K562 (cell line): ENCODE measurements around the gene CCDC70.

Experiments
- CTCF ChIP-seq, 3 experiments: IDR thresholded peaks in 2 of 3; conservative IDR thresholded peaks in 1 of 3; 2 replicates each; pipeline ENCODE4 v1.5.1; 2011 to 2012; ENCODE audit warnings: low read length in 3 of 3, mild to moderate bottlenecking in 3 of 3, control low read depth in 2 of 3, improper control_type of control experiment in 1 of 3, inconsistent platforms in 1 of 3, low read depth in 1 of 3, mixed read lengths in 1 of 3, moderate library complexity in 1 of 3; ENCODE audit not compliant: insufficient read depth in 2 of 3
- EGR1 ChIP-seq: fragments of 450-650 bp; conservative IDR thresholded peaks from 2 replicates; pipeline ENCODE4 v1.6.1; 2017; ENCODE audit warnings: mild to moderate bottlenecking
- HMBOX1 ChIP-seq: sonication (generic); IDR thresholded peaks from 2 replicates; pipeline ENCODE4 v1.6.1; 2016
- LEF1 ChIP-seq: fragments of 450-650 bp; IDR thresholded peaks from 2 replicates; pipeline ENCODE4 v1.6.1; 2016; ENCODE audit warnings: mild to moderate bottlenecking
- MTA3 ChIP-seq: fragments of 450-650 bp; formaldehyde crosslinking; IDR thresholded peaks from 2 replicates; pipeline ENCODE4 v1.6.1; 2017; ENCODE audit warnings: mild to moderate bottlenecking, borderline replicate concordance
- SLC30A9 ChIP-seq: fragments of 250-450 bp; sonication (Bioruptor Pico); IDR thresholded peaks from 2 replicates; pipeline ENCODE4 v1.8.0; 2022; ENCODE audit warnings: mild to moderate bottlenecking, moderate library complexity
- TBP ChIP-seq: optimal IDR thresholded peaks from 2 replicates; pipeline ENCODE3; 2011; ENCODE audit warnings: low read depth, low read length, improper control_type of control experiment
- ZC3H4 ChIP-seq: sonication (generic); formaldehyde crosslinking; IDR thresholded peaks from 2 replicates; pipeline ENCODE4 v1.9.0; 2021; ENCODE audit warnings: missing genetic modification reagents, borderline replicate concordance

- TF ChIP-seq ZC3H4 (no peak), MTA3 (no peak), HMBOX1 (no peak), TBP (no peak), CTCF (IDR thresholded peaks at IDR 0.05 in 2 of 3, conservative IDR thresholded peaks at IDR 0.05 in 1 of 3; ENCODE audit: insufficient read depth in 2 of 3, low read depth in 1 of 3, low read length in 3 of 3) (no peak), EGR1 (no peak), SLC30A9 (no peak), LEF1 (no peak)
Measured at GRCh38 chr13:51873837-51874236, 12.1 kb downstream of the CCDC70 start.
